C4-2B (cell line): ENCODE results near the gene PDZRN4.

Experiments
- H3K27ac ChIP-seq: fragments of 450-650 bp; 2 replicates; pipeline ENCODE4 v1.5.1; 2017
- ZFX ChIP-seq: fragments of 450-650 bp; IDR thresholded peaks from 2 replicates; pipeline ENCODE4 v1.6.1; 2017
- TF ChIP-seq, protein P1 (sequence below): fragments of 450-650 bp; conservative IDR thresholded peaks from 2 replicates; pipeline ENCODE4 v1.5.1; 2017; ENCODE audit warnings: mild to moderate bottlenecking

PDZRN4 gene

GRCh38 chr12:41473441-41473840 lies 285.3 kb downstream of the PDZRN4 start:
- H3K27ac ChIP-seq = no peak overlapping the region
- TF ChIP-seq ZFX = no peak
- TF ChIP-seq, protein P1, sequence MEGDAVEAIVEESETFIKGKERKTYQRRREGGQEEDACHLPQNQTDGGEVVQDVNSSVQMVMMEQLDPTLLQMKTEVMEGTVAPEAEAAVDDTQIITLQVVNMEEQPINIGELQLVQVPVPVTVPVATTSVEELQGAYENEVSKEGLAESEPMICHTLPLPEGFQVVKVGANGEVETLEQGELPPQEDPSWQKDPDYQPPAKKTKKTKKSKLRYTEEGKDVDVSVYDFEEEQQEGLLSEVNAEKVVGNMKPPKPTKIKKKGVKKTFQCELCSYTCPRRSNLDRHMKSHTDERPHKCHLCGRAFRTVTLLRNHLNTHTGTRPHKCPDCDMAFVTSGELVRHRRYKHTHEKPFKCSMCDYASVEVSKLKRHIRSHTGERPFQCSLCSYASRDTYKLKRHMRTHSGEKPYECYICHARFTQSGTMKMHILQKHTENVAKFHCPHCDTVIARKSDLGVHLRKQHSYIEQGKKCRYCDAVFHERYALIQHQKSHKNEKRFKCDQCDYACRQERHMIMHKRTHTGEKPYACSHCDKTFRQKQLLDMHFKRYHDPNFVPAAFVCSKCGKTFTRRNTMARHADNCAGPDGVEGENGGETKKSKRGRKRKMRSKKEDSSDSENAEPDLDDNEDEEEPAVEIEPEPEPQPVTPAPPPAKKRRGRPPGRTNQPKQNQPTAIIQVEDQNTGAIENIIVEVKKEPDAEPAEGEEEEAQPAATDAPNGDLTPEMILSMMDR = no peak

- TF ChIP-seq, protein P1 = no peak
- no peak for TF ChIP-seq ZFX
- no peak overlapping the region for H3K27ac ChIP-seq
Observed at GRCh38 chr12:41474001-41474400, 285.9 kb downstream of the PDZRN4 start.

- H3K27ac ChIP-seq = no peak overlapping the region
- TF ChIP-seq, protein P1 = no peak
- TF ChIP-seq ZFX = no peak
Observed at GRCh38 chr12:41476499-41477439, 288.6 kb downstream of the PDZRN4 start.

GRCh38 chr12:41479426-41479825 lies 291.3 kb downstream of the PDZRN4 start:
- TF ChIP-seq, protein P1 = no peak
- no peak for TF ChIP-seq ZFX
- no peak overlapping the region for H3K27ac ChIP-seq

GRCh38 chr12:41485203-41485602 lies 297.1 kb downstream of the PDZRN4 start:
- TF ChIP-seq, protein P1 = no peak
- no peak for TF ChIP-seq ZFX
- no peak overlapping the region for H3K27ac ChIP-seq

DNA sequence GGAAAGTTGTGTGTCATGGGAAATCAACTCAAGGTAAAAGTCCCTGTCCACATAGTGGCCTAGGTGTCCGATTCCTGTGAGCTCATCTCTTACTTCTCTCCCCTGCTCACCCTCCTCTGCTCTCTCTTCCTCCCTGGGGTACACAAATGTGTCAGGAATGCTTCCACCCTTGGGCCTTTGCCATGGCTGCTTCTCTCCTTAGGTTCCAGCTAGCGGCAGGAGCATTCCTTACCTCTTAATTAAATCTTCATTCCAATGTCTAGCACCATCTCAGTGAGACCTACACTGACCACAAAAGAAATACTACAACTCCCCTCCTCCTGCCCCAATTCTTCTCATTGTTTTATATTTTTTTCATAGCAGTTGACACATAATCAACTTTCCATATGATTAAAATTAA lies 298.6 kb downstream of the PDZRN4 start:
- H3K27ac ChIP-seq = no peak overlapping the region
- TF ChIP-seq, protein P1 = no peak
- TF ChIP-seq ZFX = no peak

DNA sequence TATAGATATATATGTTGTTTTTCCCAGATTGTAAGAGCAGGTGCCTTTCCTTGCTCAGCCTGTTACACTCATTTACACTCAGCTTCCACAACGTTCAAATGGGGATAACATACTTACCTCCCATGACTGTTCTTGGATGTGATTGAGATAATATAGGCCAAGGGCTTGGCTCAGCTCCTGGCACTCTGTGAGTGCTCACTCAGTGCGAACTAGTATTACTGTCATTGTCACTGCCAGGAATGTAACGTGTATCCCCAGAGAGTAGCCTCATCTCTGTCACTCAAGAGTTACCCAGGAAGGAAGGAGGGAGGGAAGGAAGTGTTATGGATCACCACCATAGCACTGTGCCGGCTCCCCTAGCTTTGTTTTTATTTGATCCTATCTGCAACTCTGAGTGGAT lies 307.9 kb downstream of the PDZRN4 start:
- TF ChIP-seq, protein P1 = no peak
- TF ChIP-seq ZFX = no peak

More for the DNA sequence above, 307.9 kb downstream of the PDZRN4 start:
- H3K27ac ChIP-seq = no peak overlapping the region
